ENCODE measurements around the gene GTPBP8. TPM values are rescaled to one million over a fixed set of nuclear protein-coding genes. Genes with fewer than 3 reads are reported as not detected.

GTPBP8 gene
- total RNA-seq, 1 donor from 2014 or later, result 19.2 TPM

- no peaks in the 10 kb centered on the region for H3K9me3 ChIP-seq
- DNase-seq (ENCODE audit: extremely low spot score in 2 of 2), result no peak
- TF ChIP-seq POLR2AphosphoS5 (IDR thresholded peaks at IDR 0.05; ENCODE audit: insufficient read depth in 1 of 2, low read depth in 1 of 2) (no peak), POLR2A (IDR thresholded peaks at IDR 0.05) (no peak), CTCF (IDR thresholded peaks at IDR 0.05) (no peak)
Observed at GRCh38 chr3:112963683-112964082, 27.1 kb upstream of the GTPBP8 start.

GRCh38 chr3:112965656-112966055, 25.1 kb upstream of the GTPBP8 start:
- no peak for TF ChIP-seq POLR2AphosphoS5 (IDR thresholded peaks at IDR 0.05; ENCODE audit: insufficient read depth in 1 of 2, low read depth in 1 of 2)
- Histone ChIP-seq H3K9me3 (no peaks in the 10 kb centered on the region), H3K4me3 (no peak overlapping the region), H3K27ac (no peak overlapping the region), H3K4me1 (no peaks in the 10 kb centered on the region), H3K27me3 (no peaks in the 10 kb centered on the region), H3K36me3 (no peaks in the 10 kb centered on the region)
- intact Hi-C loops (cut with DNase I), result no loop called here
- DNase-seq (ENCODE audit: extremely low spot score in 2 of 2), result no peak

More at GRCh38 chr3:112963683-112964082, 27.1 kb upstream of the GTPBP8 start:
- Histone ChIP-seq H3K36me3 (no peaks in the 10 kb centered on the region), H3K27me3 (no peaks in the 10 kb centered on the region), H3K4me3 (no peak overlapping the region), H3K27ac (no peak overlapping the region), H3K4me1 (no peaks in the 10 kb centered on the region)
- intact Hi-C loops (cut with DNase I), result no loop called here

- TF ChIP-seq POLR2AphosphoS5 (IDR thresholded peaks at IDR 0.05; ENCODE audit: insufficient read depth in 1 of 2, low read depth in 1 of 2), result no peak
- TF ChIP-seq CTCF (IDR thresholded peaks at IDR 0.05), result no peak
- no peak for TF ChIP-seq POLR2A (IDR thresholded peaks at IDR 0.05)
- Histone ChIP-seq H3K4me3 (no peak overlapping the region), H3K4me1 (no peaks in the 10 kb centered on the region), H3K27me3 (no peaks in the 10 kb centered on the region), H3K9me3 (no peaks in the 10 kb centered on the region), H3K27ac (no peak overlapping the region), H3K36me3 (no peaks in the 10 kb centered on the region)
- intact Hi-C loops (cut with DNase I), result no loop called here
- DNase-seq (ENCODE audit: extremely low spot score in 2 of 2), result no peak
Observed at GRCh38 chr3:112966633-112967032, 24.2 kb upstream of the GTPBP8 start.

GRCh38 chr3:112967425-112967824, 23.4 kb upstream of the GTPBP8 start:
- H3K27ac ChIP-seq, result no peak overlapping the region
- no peak for DNase-seq (ENCODE audit: extremely low spot score in 2 of 2)
- TF ChIP-seq POLR2AphosphoS5 (IDR thresholded peaks at IDR 0.05; ENCODE audit: insufficient read depth in 1 of 2, low read depth in 1 of 2) (no peak), CTCF (IDR thresholded peaks at IDR 0.05) (no peak), POLR2A (IDR thresholded peaks at IDR 0.05) (no peak)
- H3K4me3 ChIP-seq, result no peak overlapping the region
- no peaks in the 10 kb centered on the region for H3K9me3 ChIP-seq
- intact Hi-C loops (cut with DNase I), result no loop called here
- H3K36me3 ChIP-seq, result no peaks in the 10 kb centered on the region
- H3K4me1 ChIP-seq, result no peaks in the 10 kb centered on the region
- no peaks in the 10 kb centered on the region for H3K27me3 ChIP-seq

GRCh38 chr3:112967828-112968227, 23.0 kb upstream of the GTPBP8 start:
- DNase-seq (ENCODE audit: extremely low spot score in 2 of 2), result no peak
- no peak for TF ChIP-seq POLR2AphosphoS5 (IDR thresholded peaks at IDR 0.05; ENCODE audit: insufficient read depth in 1 of 2, low read depth in 1 of 2)
- no peak for TF ChIP-seq POLR2A (IDR thresholded peaks at IDR 0.05)
- no peak for TF ChIP-seq CTCF (IDR thresholded peaks at IDR 0.05)

More at GRCh38 chr3:112967828-112968227, 23.0 kb upstream of the GTPBP8 start:
- no peaks in the 10 kb centered on the region for H3K4me1 ChIP-seq
- no peak overlapping the region for H3K27ac ChIP-seq
- H3K36me3 ChIP-seq, result no peaks in the 10 kb centered on the region
- H3K27me3 ChIP-seq, result no peaks in the 10 kb centered on the region
- no peak overlapping the region for H3K4me3 ChIP-seq
- intact Hi-C loops (cut with DNase I), result no loop called here
- no peaks in the 10 kb centered on the region for H3K9me3 ChIP-seq

Data from vagina (tissue), 2 donors.